CD1c-positive myeloid dendritic cell (primary cell): Measurements from ENCODE around the gene GBF1.
"Not testable (repeated sequence)": the region's sequence is repeated elsewhere in the genome, so short reads cannot be mapped to it uniquely, and the experiment has no call there.

Source experiments
- DNase-seq: peaks from one replicate; pipeline ENCODE4 v3.0.0-alpha.2; 2016; ENCODE audit errors: extremely low spot score

Gene GBF1

GRCh38 chr10:102231357-102232318 lies 13.7 kb upstream of the GBF1 start:
- DNase-seq, result peak; percentile 74

GRCh38 chr10:102233997-102234396 lies 11.3 kb upstream of the GBF1 start:
- no peak for DNase-seq

- no peak for DNase-seq
Observed at GRCh38 chr10:102234888-102235597, 10.3 kb upstream of the GBF1 start.

GRCh38 chr10:102235598-102235920 lies 9.8 kb upstream of the GBF1 start:
- no peak for DNase-seq

GRCh38 chr10:102236006-102236405 lies 9.3 kb upstream of the GBF1 start:
- no peak for DNase-seq

GRCh38 chr10:102237711-102238252 lies 7.5 kb upstream of the GBF1 start:
- DNase-seq, result no peak

- no peak for DNase-seq
Observed at GRCh38 chr10:102240467-102241031, 4.8 kb upstream of the GBF1 start.

GRCh38 chr10:102241032-102241443 lies 4.3 kb upstream of the GBF1 start:
- DNase-seq, result no peak

- DNase-seq, result peak; percentile 95
Observed at GRCh38 chr10:102241444-102242117, 3.8 kb upstream of the GBF1 start, which contains the start of gene PITX3. Gene PITX3 (minus strand): TSS chr10:102241512. CDS start chr10:102232080, 9,432 bp downstream.

- no peak for DNase-seq
Observed at GRCh38 chr10:102242118-102242485, 3.2 kb upstream of the GBF1 start.

GRCh38 chr10:102243309-102243708 lies 2.0 kb upstream of the GBF1 start:
- DNase-seq, result no peak

GRCh38 chr10:102245932-102246251 lies 560 bp downstream of the GBF1 start:
- DNase-seq, result no peak

- DNase-seq, result no peak
Observed at GRCh38 chr10:102246261-102246660, 929 bp downstream of the GBF1 start.

- peak; percentile 50 for DNase-seq
Observed at GRCh38 chr10:102247734-102248133, 2.4 kb downstream of the GBF1 start.

- not testable (repeated sequence) for DNase-seq
Observed at GRCh38 chr10:102252508-102252907, 7.2 kb downstream of the GBF1 start.

- no peak for DNase-seq
Observed at GRCh38 chr10:102254426-102254825, 9.1 kb downstream of the GBF1 start.

GRCh38 chr10:102255404-102255803 lies 10.1 kb downstream of the GBF1 start:
- DNase-seq, result no peak

GRCh38 chr10:102261196-102261595 lies 15.9 kb downstream of the GBF1 start:
- DNase-seq, result no peak

GRCh38 chr10:102261842-102262241 lies 16.5 kb downstream of the GBF1 start:
- no peak for DNase-seq

GRCh38 chr10:102262744-102263370 lies 17.5 kb downstream of the GBF1 start:
- DNase-seq, result no peak

GRCh38 chr10:102264371-102264770 lies 19.0 kb downstream of the GBF1 start:
- DNase-seq, result no peak
